Measurements from ENCODE around the gene AGPAT3. TPM values are rescaled to one million over a fixed set of nuclear protein-coding genes. Genes with fewer than 3 reads are reported as not detected.

AGPAT3 gene, protein sequence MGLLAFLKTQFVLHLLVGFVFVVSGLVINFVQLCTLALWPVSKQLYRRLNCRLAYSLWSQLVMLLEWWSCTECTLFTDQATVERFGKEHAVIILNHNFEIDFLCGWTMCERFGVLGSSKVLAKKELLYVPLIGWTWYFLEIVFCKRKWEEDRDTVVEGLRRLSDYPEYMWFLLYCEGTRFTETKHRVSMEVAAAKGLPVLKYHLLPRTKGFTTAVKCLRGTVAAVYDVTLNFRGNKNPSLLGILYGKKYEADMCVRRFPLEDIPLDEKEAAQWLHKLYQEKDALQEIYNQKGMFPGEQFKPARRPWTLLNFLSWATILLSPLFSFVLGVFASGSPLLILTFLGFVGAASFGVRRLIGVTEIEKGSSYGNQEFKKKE
- total RNA-seq: 55.6 and 57.8 TPM in 2 replicates

DNA sequence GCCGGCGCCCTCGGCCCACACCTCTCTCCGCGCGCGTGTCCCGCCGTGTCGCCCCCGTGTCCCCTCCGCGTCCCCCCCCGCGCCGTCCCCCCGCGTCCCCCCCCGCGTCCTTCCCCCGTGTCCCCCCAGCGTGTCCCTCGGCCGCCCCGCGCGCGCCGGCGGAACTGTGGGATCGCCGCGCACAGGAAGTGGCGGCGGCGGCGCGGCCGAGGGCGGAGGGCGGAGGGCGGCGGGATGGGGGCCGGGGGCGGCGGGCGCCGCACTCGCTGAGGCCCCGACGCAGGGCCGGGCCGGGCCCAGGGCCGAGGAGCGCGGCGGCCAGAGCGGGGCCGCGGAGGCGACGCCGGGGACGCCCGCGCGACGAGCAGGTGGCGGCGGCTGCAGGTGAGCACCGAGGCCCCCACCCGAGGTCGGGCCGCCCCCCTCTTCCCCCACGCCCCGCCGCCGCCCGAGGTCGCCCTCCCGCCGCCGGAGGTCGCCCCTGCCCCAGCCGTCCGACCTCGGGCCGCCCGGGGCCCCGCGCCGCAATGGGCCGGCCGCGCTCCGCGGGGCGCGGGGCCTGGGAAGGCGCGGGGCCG is at the start of gene AGPAT3:
Gene AGPAT3, plus strand, starts transcription at position 262 of the 578 bp plus-strand sequence. CDS start 94,459 bp downstream, outside the sequence.

DNA sequence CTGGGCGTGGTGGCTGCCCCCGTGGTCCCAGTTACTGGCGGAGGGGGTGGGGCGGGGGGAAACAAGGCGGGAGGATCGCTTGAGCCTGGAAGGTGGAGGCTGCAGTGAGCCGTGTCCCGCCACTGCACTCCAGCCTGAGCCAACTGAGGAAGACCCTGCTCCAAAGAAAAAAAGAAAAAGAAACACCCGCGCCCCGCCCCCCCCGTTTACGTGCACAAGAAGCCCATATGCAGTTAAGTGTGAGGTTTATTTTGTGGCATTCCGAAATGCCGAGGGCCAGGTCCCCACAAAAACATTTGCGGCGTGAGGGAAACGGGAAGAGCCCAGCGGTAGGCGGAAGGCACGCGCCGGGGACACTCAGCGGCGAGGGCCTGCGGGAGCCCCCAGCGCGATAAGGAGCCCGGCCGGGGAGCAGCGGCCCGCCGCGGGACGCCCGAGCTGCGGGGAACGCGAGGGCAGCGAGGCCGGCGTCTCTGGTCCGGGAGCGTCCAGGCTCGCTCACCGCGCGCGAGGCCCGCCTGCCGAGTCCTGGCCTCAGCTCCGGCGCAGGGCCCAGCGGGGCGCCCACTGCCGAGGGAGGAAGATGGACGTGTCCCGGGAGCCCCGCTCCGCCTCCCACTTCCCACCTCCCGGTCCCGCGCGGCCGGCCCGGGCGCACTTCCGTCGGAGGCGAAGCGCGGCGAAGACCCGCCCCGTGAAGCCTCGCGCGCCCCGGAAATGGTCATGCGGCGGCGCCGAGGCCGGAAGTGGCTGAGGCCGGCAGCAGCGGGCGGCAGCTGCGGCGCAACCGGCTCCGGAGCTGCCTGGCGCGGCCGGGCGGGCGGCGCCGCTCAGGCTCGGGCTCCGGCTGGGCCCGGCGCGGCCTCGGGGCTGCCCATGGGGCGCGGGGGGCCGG is 146.8 kb downstream of the AGPAT3 start, which contains the start of gene TRAPPC10:
Gene TRAPPC10, plus strand, starts transcription at position 731 of the 895 bp plus-strand sequence. CDS start 185 bp downstream, outside the sequence.

Other genes starting within 250 kb of the AGPAT3 start
- 1.1 and 1.3 TPM in 2 replicates for gene HSF2BP, start 205.7 kb upstream of the AGPAT3 start, total RNA-seq
- gene RRP1B, start 205.7 kb upstream of the AGPAT3 start, total RNA-seq: 26.9 and 38.9 TPM in 2 replicates
- 130 and 346 TPM in 2 replicates for gene PDXK, start 146.1 kb upstream of the AGPAT3 start, total RNA-seq
- gene CSTB, start 88.9 kb upstream of the AGPAT3 start, total RNA-seq: 8.5 and 24.5 TPM in 2 replicates
- gene RRP1, start 75.6 kb upstream of the AGPAT3 start, total RNA-seq: 20.7 and 31.8 TPM in 2 replicates
- gene TRAPPC10, start 147.1 kb downstream of the AGPAT3 start, total RNA-seq: 21.4 and 22.0 TPM in 2 replicates
- 11.9 and 23.5 TPM in 2 replicates for gene PWP2, start 242.2 kb downstream of the AGPAT3 start, total RNA-seq

Data from mesangial cell (primary cell).